ENCODE measurements around the gene ANKRD29. TPM values are rescaled to one million over a fixed set of nuclear protein-coding genes. Genes with fewer than 3 reads are reported as not detected.

Gene ANKRD29
- total and polyA plus RNA-seq, 5 donors from 2014 or later = 0.45 TPM; not detected in 4

GRCh38 chr18:23668731-23669130 is 6.0 kb upstream of the ANKRD29 start:
- H3K4me3 Mint-ChIP-seq = no peak overlapping the region
- no peaks in the 10 kb centered on the region for H3K36me3 Mint-ChIP-seq
- no peaks in the 10 kb centered on the region for H3K9me3 Mint-ChIP-seq
- H3K4me1 Mint-ChIP-seq = peaks cover 0 to 6% (median 2%) of the 10 kb centered on the region in 4 donors
- no peaks in the 10 kb centered on the region for H3K9me3 ChIP-seq (ENCODE audit: control insufficient read depth in 2 of 2, low read length in 2 of 2)
- H3K27ac ChIP-seq (ENCODE audit: insufficient read depth, low read length, poor library complexity, severe bottlenecking) = no peak overlapping the region
- DNase-seq (no peak), ATAC-seq (ENCODE audit: low read depth in 2 of 2) (no peak)
- peaks cover 44% of the 10 kb centered on the region for H3K27me3 Mint-ChIP-seq
- no peaks in the 10 kb centered on the region for H3K4me1 ChIP-seq (ENCODE audit: control insufficient read depth, insufficient read depth, low read length, poor library complexity, severe bottlenecking)
- no peak overlapping the region for H3K4me3 ChIP-seq (ENCODE audit: low read depth, low read length)
- no peaks in the 10 kb centered on the region for H3K36me3 ChIP-seq (ENCODE audit: control insufficient read depth, insufficient read depth, low read length)
- H3K27me3 ChIP-seq (ENCODE audit: control insufficient read depth, insufficient read depth, low read length) = peaks cover 14% of the 10 kb centered on the region
- no peak overlapping the region for H3K27ac Mint-ChIP-seq

DNA sequence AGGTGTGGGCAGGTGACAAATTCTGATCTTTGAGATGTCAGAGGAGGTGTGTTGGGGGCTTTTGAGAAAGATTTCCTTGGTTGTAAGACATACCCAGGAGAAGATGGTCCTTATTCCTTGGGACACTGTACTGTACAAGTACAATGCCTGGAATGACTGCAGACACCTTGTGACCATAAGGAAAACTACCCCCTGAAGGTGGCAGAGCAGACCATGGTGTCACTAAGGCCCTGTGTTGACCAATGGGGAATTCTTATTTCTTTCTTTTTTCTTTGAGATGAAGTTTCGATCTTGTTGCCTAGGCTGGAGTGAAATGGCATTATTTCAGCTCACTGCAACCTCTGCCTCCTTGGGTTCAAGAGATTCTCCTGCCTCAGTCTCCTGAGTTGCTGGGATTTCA is 4.4 kb upstream of the ANKRD29 start:
- H3K27ac Mint-ChIP-seq = no peak overlapping the region
- Histone ChIP-seq H3K9me3 (ENCODE audit: control insufficient read depth in 2 of 2, low read length in 2 of 2) (no peaks in the 10 kb centered on the region), H3K4me3 (ENCODE audit: low read depth, low read length) (no peak overlapping the region), H3K27ac (ENCODE audit: insufficient read depth, low read length, poor library complexity, severe bottlenecking) (no peak overlapping the region), H3K36me3 (ENCODE audit: control insufficient read depth, insufficient read depth, low read length) (no peaks in the 10 kb centered on the region), H3K27me3 (ENCODE audit: control insufficient read depth, insufficient read depth, low read length) (peaks cover 16% of the 10 kb centered on the region), H3K4me1 (ENCODE audit: control insufficient read depth, insufficient read depth, low read length, poor library complexity, severe bottlenecking) (peaks cover 11% of the 10 kb centered on the region)
- no peak for ATAC-seq (ENCODE audit: low read depth in 2 of 2)
- peaks cover 5 to 14% (median 8%) of the 10 kb centered on the region in 4 donors for H3K4me1 Mint-ChIP-seq
- DNase-seq = no peak
- H3K9me3 Mint-ChIP-seq = no peaks in the 10 kb centered on the region
- H3K4me3 Mint-ChIP-seq = peak overlapping the region in 1 of 4 donors; percentile 39
- no peaks in the 10 kb centered on the region for H3K36me3 Mint-ChIP-seq
- H3K27me3 Mint-ChIP-seq = peaks cover 49% of the 10 kb centered on the region

GRCh38 chr18:23664674-23665073 is 2.0 kb upstream of the ANKRD29 start:
- ATAC-seq (ENCODE audit: low read depth in 2 of 2) = no peak
- H3K27me3 Mint-ChIP-seq = peaks cover 65% of the 10 kb centered on the region
- Histone ChIP-seq H3K27me3 (ENCODE audit: control insufficient read depth, insufficient read depth, low read length) (peaks cover 27% of the 10 kb centered on the region), H3K36me3 (ENCODE audit: control insufficient read depth, insufficient read depth, low read length) (no peaks in the 10 kb centered on the region), H3K4me1 (ENCODE audit: control insufficient read depth, insufficient read depth, low read length, poor library complexity, severe bottlenecking) (peaks cover 21% of the 10 kb centered on the region), H3K4me3 (ENCODE audit: low read depth, low read length) (no peak overlapping the region), H3K9me3 (ENCODE audit: control insufficient read depth in 2 of 2, low read length in 2 of 2) (no peaks in the 10 kb centered on the region), H3K27ac (ENCODE audit: insufficient read depth, low read length, poor library complexity, severe bottlenecking) (no peak overlapping the region)
- no peak overlapping the region for H3K27ac Mint-ChIP-seq
- H3K4me3 Mint-ChIP-seq = peak overlapping the region in 1 of 4 donors; percentile 50
- peaks cover 0 to 3% (median 0%) of the 10 kb centered on the region in 7 donors for H3K9me3 Mint-ChIP-seq
- H3K36me3 Mint-ChIP-seq = no peaks in the 10 kb centered on the region
- peaks cover 8 to 26% (median 14%) of the 10 kb centered on the region in 4 donors for H3K4me1 Mint-ChIP-seq
- no peak for DNase-seq

DNA sequence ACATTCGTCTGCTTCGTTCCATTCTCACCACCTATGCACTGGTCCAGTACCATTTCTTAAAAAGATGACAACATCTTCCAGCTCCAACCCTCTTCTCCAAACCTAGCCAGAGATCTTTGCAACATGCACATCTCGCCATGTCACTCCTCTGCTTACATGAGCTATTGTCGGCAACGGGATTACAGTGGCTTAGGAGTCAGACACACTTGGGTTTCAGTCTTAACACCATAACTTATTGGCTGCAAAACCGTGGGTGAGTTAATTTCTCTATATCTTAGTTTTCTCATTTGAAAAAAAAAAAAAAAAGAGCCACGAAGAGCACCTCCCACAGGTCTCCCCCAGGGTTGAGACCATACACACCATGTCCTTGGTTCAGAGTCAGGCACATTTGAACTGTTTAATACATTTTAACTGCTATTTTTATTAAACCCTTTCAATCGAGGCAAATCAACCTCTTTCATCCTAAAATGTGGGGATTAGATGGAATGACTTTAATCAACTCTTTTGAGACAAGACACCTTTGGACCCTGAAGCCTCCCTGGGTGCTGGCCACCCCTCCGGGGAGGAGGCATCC is 889 bp downstream of the ANKRD29 start:
- ATAC-seq (ENCODE audit: low read depth in 2 of 2) = peak in 1 of 2 donors; percentile 8
- H3K9me3 Mint-ChIP-seq = peaks cover 0 to 5% (median 0%) of the 10 kb centered on the region in 7 donors
- DNase-seq = peak in 1 of 3 donors; percentile 20

GRCh38 chr18:23658285-23658684 is 4.4 kb downstream of the ANKRD29 start:
- Histone ChIP-seq H3K9me3 (ENCODE audit: control insufficient read depth in 2 of 2, low read length in 2 of 2) (no peaks in the 10 kb centered on the region), H3K27ac (ENCODE audit: insufficient read depth, low read length, poor library complexity, severe bottlenecking) (no peak overlapping the region), H3K4me3 (ENCODE audit: low read depth, low read length) (no peak overlapping the region), H3K27me3 (ENCODE audit: control insufficient read depth, insufficient read depth, low read length) (peaks cover 18% of the 10 kb centered on the region), H3K4me1 (ENCODE audit: control insufficient read depth, insufficient read depth, low read length, poor library complexity, severe bottlenecking) (peaks cover 18% of the 10 kb centered on the region), H3K36me3 (ENCODE audit: control insufficient read depth, insufficient read depth, low read length) (no peaks in the 10 kb centered on the region)
- peak overlapping the region in 1 of 4 donors; percentile 38 for H3K4me3 Mint-ChIP-seq
- H3K4me1 Mint-ChIP-seq = peaks cover 6 to 25% (median 11%) of the 10 kb centered on the region in 4 donors
- no peak overlapping the region for H3K27ac Mint-ChIP-seq
- H3K27me3 Mint-ChIP-seq = peaks cover 63% of the 10 kb centered on the region
- peaks cover 0 to 5% (median 0%) of the 10 kb centered on the region in 7 donors for H3K9me3 Mint-ChIP-seq
- DNase-seq (no peak), ATAC-seq (ENCODE audit: low read depth in 2 of 2) (no peak)
- peaks cover 4% of the 10 kb centered on the region for H3K36me3 Mint-ChIP-seq

More for the DNA sequence above, 889 bp downstream of the ANKRD29 start:
- H3K27me3 Mint-ChIP-seq = peaks cover 85% of the 10 kb centered on the region
- Histone ChIP-seq H3K4me3 (ENCODE audit: low read depth, low read length) (peak overlapping the region; percentile 68), H3K36me3 (ENCODE audit: control insufficient read depth, insufficient read depth, low read length) (no peaks in the 10 kb centered on the region), H3K9me3 (ENCODE audit: control insufficient read depth in 2 of 2, low read length in 2 of 2) (no peaks in the 10 kb centered on the region), H3K27me3 (ENCODE audit: control insufficient read depth, insufficient read depth, low read length) (peaks cover 26% of the 10 kb centered on the region), H3K27ac (ENCODE audit: insufficient read depth, low read length, poor library complexity, severe bottlenecking) (no peak overlapping the region), H3K4me1 (ENCODE audit: control insufficient read depth, insufficient read depth, low read length, poor library complexity, severe bottlenecking) (peaks cover 21% of the 10 kb centered on the region)
- H3K4me1 Mint-ChIP-seq = peaks cover 8 to 31% (median 14%) of the 10 kb centered on the region in 4 donors
- peak overlapping the region; percentile 49 to 91 (median 84) for H3K4me3 Mint-ChIP-seq
- H3K36me3 Mint-ChIP-seq = peaks cover 3% of the 10 kb centered on the region
- peak overlapping the region; percentile 2 to 61 (median 31) for H3K27ac Mint-ChIP-seq

GRCh38 chr18:23652232-23652631 is 10.5 kb downstream of the ANKRD29 start:
- Mint-ChIP-seq H3K27me3 (peaks cover 28% of the 10 kb centered on the region), H3K4me1 (peaks cover 0 to 7% (median 0%) of the 10 kb centered on the region in 4 donors), H3K9me3 (peaks cover 0 to 1% (median 0%) of the 10 kb centered on the region in 7 donors), H3K36me3 (peaks cover 4% of the 10 kb centered on the region), H3K4me3 (no peak overlapping the region), H3K27ac (no peak overlapping the region)
- no peak for DNase-seq
- Histone ChIP-seq H3K27ac (ENCODE audit: insufficient read depth, low read length, poor library complexity, severe bottlenecking) (no peak overlapping the region), H3K4me1 (ENCODE audit: control insufficient read depth, insufficient read depth, low read length, poor library complexity, severe bottlenecking) (no peaks in the 10 kb centered on the region), H3K4me3 (ENCODE audit: low read depth, low read length) (no peak overlapping the region), H3K36me3 (ENCODE audit: control insufficient read depth, insufficient read depth, low read length) (no peaks in the 10 kb centered on the region), H3K9me3 (ENCODE audit: control insufficient read depth in 2 of 2, low read length in 2 of 2) (no peaks in the 10 kb centered on the region), H3K27me3 (ENCODE audit: control insufficient read depth, insufficient read depth, low read length) (peaks cover 7% of the 10 kb centered on the region)
- ATAC-seq (ENCODE audit: low read depth in 2 of 2) = no peak

- Mint-ChIP-seq H3K4me1 (peaks cover 0 to 5% (median 0%) of the 10 kb centered on the region in 4 donors), H3K36me3 (no peaks in the 10 kb centered on the region), H3K9me3 (peaks cover 0 to 1% (median 0%) of the 10 kb centered on the region in 7 donors), H3K4me3 (no peak overlapping the region), H3K27me3 (peaks cover 26% of the 10 kb centered on the region), H3K27ac (no peak overlapping the region)
- Histone ChIP-seq H3K4me1 (ENCODE audit: control insufficient read depth, insufficient read depth, low read length, poor library complexity, severe bottlenecking) (no peaks in the 10 kb centered on the region), H3K27ac (ENCODE audit: insufficient read depth, low read length, poor library complexity, severe bottlenecking) (no peak overlapping the region), H3K27me3 (ENCODE audit: control insufficient read depth, insufficient read depth, low read length) (peaks cover 13% of the 10 kb centered on the region), H3K9me3 (ENCODE audit: control insufficient read depth in 2 of 2, low read length in 2 of 2) (no peaks in the 10 kb centered on the region), H3K36me3 (ENCODE audit: control insufficient read depth, insufficient read depth, low read length) (no peaks in the 10 kb centered on the region), H3K4me3 (ENCODE audit: low read depth, low read length) (no peak overlapping the region)
- ATAC-seq (ENCODE audit: low read depth in 2 of 2) = no peak
- no peak for DNase-seq
These were observed 11.5 kb downstream of the ANKRD29 start for GRCh38 chr18:23650968-23651927.

Data from CD4-positive, CD25-positive, alpha-beta regulatory T cell (primary cell).